PC-9 (cell line): ENCODE data around the gene NEK7. TPM values are rescaled to one million over a fixed set of nuclear protein-coding genes. Genes with fewer than 3 reads are reported as not detected.

Source experiments
- BruUV-seq: library from RNA; stranded (reverse); fragments of 400-500 nt; replicated peaks from 2 replicates; lab custom pipeline; 2021; lab: Mats Ljungman, UMichigan
- CTCF ChIA-PET: fragments of 300-600 bp; sonication (Branson Sonifier 250); formaldehyde crosslinking; loops from one replicate; lab custom pipeline; 2022; ENCODE audit warnings: antibody characterized with exemption; lab: Charles Lee
- POLR2A ChIA-PET: fragments of 300-600 bp; sonication (Branson Sonifier 250); formaldehyde crosslinking; loops from one replicate; lab custom pipeline; 2022; ENCODE audit warnings: antibody characterized with exemption; ENCODE audit not compliant: unreplicated experiment; lab: Charles Lee
- DNase-seq, 2 experiments: peaks; one replicate each; pipeline versions ENCODE4 v3.0.0 to v3.0.0-alpha.2; 2015 to 2022; ENCODE audit warnings: mixed read lengths in 1 of 2
- H2AFZ ChIP-seq: fragments of 200-600 bp; sonication (generic); 2 replicates; pipeline ENCODE4 v1.8.1; 2017; ENCODE audit warnings: antibody characterized with exemption
- H3F3A ChIP-seq: fragments of 200-600 bp; sonication (generic); 2 replicates; pipeline ENCODE4 v1.8.1; 2017; ENCODE audit warnings: antibody characterized with exemption, mild to moderate bottlenecking, low read depth; ENCODE audit not compliant: insufficient read depth
- H3K27ac ChIP-seq: fragments of 200-600 bp; sonication (generic); 2 replicates; pipeline ENCODE4 v1.6.1; 2016; ENCODE audit warnings: mixed run types
- H3K27me3 ChIP-seq: fragments of 200-600 bp; sonication (generic); 2 replicates; pipeline ENCODE4 v1.6.1; 2016; ENCODE audit warnings: low read depth, mixed run types; ENCODE audit not compliant: insufficient read depth
- H3K36me3 ChIP-seq: fragments of 200-600 bp; sonication (generic); 2 replicates; pipeline ENCODE4 v1.6.1; 2016; ENCODE audit warnings: low read depth, mixed run types
- H3K4me1 ChIP-seq: fragments of 200-600 bp; sonication (generic); replicated peaks from 2 replicates; pipeline ENCODE4 v1.6.1; 2016; ENCODE audit warnings: mixed run types; ENCODE audit not compliant: insufficient read depth
- H3K4me2 ChIP-seq: fragments of 200-600 bp; sonication (generic); 2 replicates; pipeline ENCODE4 v1.6.1; 2017; ENCODE audit warnings: mixed run types
- H3K4me3 ChIP-seq: fragments of 200-600 bp; sonication (generic); 2 replicates; pipeline ENCODE4 v1.6.1; 2016; ENCODE audit warnings: mixed run types
- H3K79me2 ChIP-seq: fragments of 200-600 bp; sonication (generic); 2 replicates; pipeline ENCODE4 v1.6.1; 2017; ENCODE audit warnings: low read depth, mixed run types
- H3K9me2 ChIP-seq: fragments of 200-600 bp; sonication (generic); 2 replicates; pipeline ENCODE4 v1.8.1; 2017; ENCODE audit warnings: mild to moderate bottlenecking; ENCODE audit not compliant: insufficient read depth
- H3K9me3 ChIP-seq: fragments of 200-600 bp; sonication (generic); 2 replicates; pipeline ENCODE4 v1.8.1; 2016; ENCODE audit warnings: low read depth; ENCODE audit not compliant: insufficient read depth
- H4K20me1 ChIP-seq: fragments of 200-600 bp; sonication (generic); 2 replicates; pipeline ENCODE4 v1.8.1; 2017; ENCODE audit not compliant: insufficient read depth
- EZH2 ChIP-seq: fragments of 200-600 bp; sonication (generic); IDR thresholded peaks from 2 replicates; pipeline ENCODE4 v1.8.0; 2017; ENCODE audit warnings: antibody characterized with exemption, low read depth
- intact Hi-C: fragments of 100-400 bp; cut with micrococcal nuclease; formaldehyde crosslinking; loops from one replicate; pipeline ENCODE4 v1.10.0; 2022; ENCODE audit not compliant: unreplicated experiment
- total RNA-seq: library from RNA; stranded (reverse); gene quantifications from 2 replicates; pipeline ENCODE4 v1.2.3, GENCODE V29; 2021
- TF ChIP-seq, protein P1 (sequence below): fragments of 200-600 bp; sonication (generic); conservative IDR thresholded peaks from 2 replicates; pipeline ENCODE4 v1.6.1; 2017; ENCODE audit warnings: mixed run types, antibody characterized with exemption, mild to moderate bottlenecking, moderate library complexity

NEK7 gene
- total RNA-seq, 1 experiment from 2014 or later, result 67.4 TPM

DNA sequence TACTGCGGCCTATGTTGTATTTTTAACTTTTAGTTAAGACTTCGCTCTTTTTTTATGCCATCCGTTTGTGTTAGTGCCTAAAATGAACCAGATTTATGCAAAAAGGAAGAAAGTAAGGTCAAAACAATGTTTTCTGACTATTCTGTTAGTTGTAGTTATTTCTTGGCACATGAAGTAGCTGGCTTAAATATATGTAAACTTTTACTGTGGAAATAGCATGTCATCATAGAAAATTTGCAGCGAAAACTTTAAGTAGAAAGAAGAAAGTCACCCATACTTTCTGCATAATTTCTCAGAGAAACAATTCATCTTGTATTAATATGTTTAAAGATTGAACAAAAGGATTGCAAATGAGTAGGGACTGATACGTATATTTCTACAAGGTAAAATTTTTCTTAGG is 106.4 kb downstream of the NEK7 start:
- CTCF ChIA-PET, result no interaction called here
- no peaks in the 10 kb centered on the region for H3K79me2 ChIP-seq

DNA sequence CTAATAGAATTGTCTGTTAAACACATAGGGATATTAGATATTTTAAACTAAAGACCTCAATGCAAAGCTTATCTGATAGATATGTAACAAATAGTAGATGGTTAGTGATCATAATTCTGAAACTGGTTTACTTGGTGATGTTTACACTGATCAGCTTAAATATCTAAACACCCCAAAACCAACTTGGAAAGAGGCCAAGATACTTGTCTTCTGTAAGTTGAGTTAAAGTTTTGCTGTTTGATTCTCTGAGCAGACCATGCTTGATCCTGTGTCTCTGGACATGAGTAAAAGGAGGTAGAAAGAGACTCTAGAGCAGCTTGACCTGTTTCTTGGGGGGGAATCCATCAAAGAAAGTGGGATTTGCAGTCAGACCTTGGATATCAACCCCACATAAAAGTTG is 107.5 kb downstream of the NEK7 start:
- no peaks in the 10 kb centered on the region for H3K27me3 ChIP-seq
- H3K9me3 ChIP-seq, result no peaks in the 10 kb centered on the region
- DNase-seq, result no peak
- no peaks in the 10 kb centered on the region for H3K9me2 ChIP-seq
- no peaks in the 10 kb centered on the region for H3K4me1 ChIP-seq
- no peak for TF ChIP-seq EZH2
- TF ChIP-seq, protein P1, sequence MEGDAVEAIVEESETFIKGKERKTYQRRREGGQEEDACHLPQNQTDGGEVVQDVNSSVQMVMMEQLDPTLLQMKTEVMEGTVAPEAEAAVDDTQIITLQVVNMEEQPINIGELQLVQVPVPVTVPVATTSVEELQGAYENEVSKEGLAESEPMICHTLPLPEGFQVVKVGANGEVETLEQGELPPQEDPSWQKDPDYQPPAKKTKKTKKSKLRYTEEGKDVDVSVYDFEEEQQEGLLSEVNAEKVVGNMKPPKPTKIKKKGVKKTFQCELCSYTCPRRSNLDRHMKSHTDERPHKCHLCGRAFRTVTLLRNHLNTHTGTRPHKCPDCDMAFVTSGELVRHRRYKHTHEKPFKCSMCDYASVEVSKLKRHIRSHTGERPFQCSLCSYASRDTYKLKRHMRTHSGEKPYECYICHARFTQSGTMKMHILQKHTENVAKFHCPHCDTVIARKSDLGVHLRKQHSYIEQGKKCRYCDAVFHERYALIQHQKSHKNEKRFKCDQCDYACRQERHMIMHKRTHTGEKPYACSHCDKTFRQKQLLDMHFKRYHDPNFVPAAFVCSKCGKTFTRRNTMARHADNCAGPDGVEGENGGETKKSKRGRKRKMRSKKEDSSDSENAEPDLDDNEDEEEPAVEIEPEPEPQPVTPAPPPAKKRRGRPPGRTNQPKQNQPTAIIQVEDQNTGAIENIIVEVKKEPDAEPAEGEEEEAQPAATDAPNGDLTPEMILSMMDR, result no peak
- H3K27ac ChIP-seq, result no peak overlapping the region
- H3K4me3 ChIP-seq, result no peak overlapping the region
- no peak overlapping the region for H2AFZ ChIP-seq
- H3F3A ChIP-seq, result no peaks in the 10 kb centered on the region
- no peaks in the 10 kb centered on the region for H3K79me2 ChIP-seq
- no peak overlapping the region for H3K4me2 ChIP-seq
- intact Hi-C loops, result no loop called here
- H4K20me1 ChIP-seq, result no peaks in the 10 kb centered on the region
- CTCF ChIA-PET, result no interaction called here
- POLR2A ChIA-PET, result interaction anchor here (0.6 kb wide), 1 partner anchor 710 kb away, joined by 6 read pairs; no protein-coding TSS in a partner anchor
- no peaks in the 10 kb centered on the region for H3K36me3 ChIP-seq
- BruUV-seq, result no TSS peak

More for the DNA sequence above, 106.4 kb downstream of the NEK7 start:
- POLR2A ChIA-PET, result no interaction called here
- intact Hi-C loops, result no loop called here
- H3K4me3 ChIP-seq, result no peak overlapping the region
- no peak overlapping the region for H3K27ac ChIP-seq
- BruUV-seq, result no TSS peak
- H3K27me3 ChIP-seq, result no peaks in the 10 kb centered on the region
- H2AFZ ChIP-seq, result no peak overlapping the region
- H3K9me2 ChIP-seq, result no peaks in the 10 kb centered on the region
- TF ChIP-seq EZH2, result no peak
- TF ChIP-seq, protein P1, result no peak
- no peak for DNase-seq
- H3F3A ChIP-seq, result no peaks in the 10 kb centered on the region
- no peaks in the 10 kb centered on the region for H3K9me3 ChIP-seq
- no peaks in the 10 kb centered on the region for H4K20me1 ChIP-seq
- H3K4me1 ChIP-seq, result no peaks in the 10 kb centered on the region
- no peaks in the 10 kb centered on the region for H3K36me3 ChIP-seq
- H3K4me2 ChIP-seq, result no peak overlapping the region

DNA sequence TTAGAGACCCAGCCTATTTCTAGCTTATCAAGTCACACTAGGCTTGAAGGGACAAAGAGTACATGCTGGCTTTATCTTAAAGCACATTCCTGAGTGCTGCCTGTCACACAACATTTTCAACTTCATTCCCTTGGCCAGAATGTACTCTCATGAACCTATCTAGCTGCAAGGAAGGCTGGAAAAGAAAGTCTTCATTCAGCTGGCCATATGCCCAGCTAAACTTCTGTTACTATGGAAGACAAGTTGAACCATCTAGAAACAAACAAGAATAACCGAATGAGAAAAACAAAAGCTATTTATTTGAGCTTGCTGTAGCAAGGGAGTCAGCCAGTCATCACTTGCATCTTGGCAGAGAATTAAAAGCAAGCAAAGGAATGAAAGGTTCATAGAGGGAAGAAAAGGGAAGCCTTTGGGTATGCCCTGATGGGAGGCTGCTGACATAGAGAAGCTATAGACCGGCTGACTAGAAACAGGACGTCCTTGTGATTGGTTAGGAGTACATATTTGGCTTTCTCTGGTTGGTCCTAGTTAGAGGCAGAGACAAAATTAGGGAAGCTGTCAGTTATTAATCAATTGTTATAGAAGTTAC is 108.4 kb downstream of the NEK7 start:
- H3K27ac ChIP-seq, result no peak overlapping the region
- no peaks in the 10 kb centered on the region for H3K36me3 ChIP-seq
- CTCF ChIA-PET, result no interaction called here
- no peak overlapping the region for H3K4me2 ChIP-seq
- no TSS peak for BruUV-seq
- POLR2A ChIA-PET, result no interaction called here
- no peaks in the 10 kb centered on the region for H4K20me1 ChIP-seq
- no peaks in the 10 kb centered on the region for H3K9me3 ChIP-seq
- no peaks in the 10 kb centered on the region for H3K27me3 ChIP-seq
- H3K4me1 ChIP-seq, result no peaks in the 10 kb centered on the region
- no peak overlapping the region for H3K4me3 ChIP-seq
- intact Hi-C loops, result no loop called here
- TF ChIP-seq EZH2, result no peak
- TF ChIP-seq, protein P1, result no peak
- H3F3A ChIP-seq, result no peaks in the 10 kb centered on the region
- no peaks in the 10 kb centered on the region for H3K9me2 ChIP-seq
- H2AFZ ChIP-seq, result no peak overlapping the region
- no peak for DNase-seq
- H3K79me2 ChIP-seq, result no peaks in the 10 kb centered on the region
